GM21515 (cell line): ENCODE results near the gene KRT16.
"Not testable (repeated sequence)": the region's sequence is repeated elsewhere in the genome, so short reads cannot be mapped to it uniquely, and the experiment has no call there.

Source experiments
- ATAC-seq: cut with Tn5 transposase; IDR thresholded peaks from one replicate; pipeline ENCODE4 v1.9.1; 2021; ENCODE audit not compliant: unreplicated experiment

KRT16 gene

DNA sequence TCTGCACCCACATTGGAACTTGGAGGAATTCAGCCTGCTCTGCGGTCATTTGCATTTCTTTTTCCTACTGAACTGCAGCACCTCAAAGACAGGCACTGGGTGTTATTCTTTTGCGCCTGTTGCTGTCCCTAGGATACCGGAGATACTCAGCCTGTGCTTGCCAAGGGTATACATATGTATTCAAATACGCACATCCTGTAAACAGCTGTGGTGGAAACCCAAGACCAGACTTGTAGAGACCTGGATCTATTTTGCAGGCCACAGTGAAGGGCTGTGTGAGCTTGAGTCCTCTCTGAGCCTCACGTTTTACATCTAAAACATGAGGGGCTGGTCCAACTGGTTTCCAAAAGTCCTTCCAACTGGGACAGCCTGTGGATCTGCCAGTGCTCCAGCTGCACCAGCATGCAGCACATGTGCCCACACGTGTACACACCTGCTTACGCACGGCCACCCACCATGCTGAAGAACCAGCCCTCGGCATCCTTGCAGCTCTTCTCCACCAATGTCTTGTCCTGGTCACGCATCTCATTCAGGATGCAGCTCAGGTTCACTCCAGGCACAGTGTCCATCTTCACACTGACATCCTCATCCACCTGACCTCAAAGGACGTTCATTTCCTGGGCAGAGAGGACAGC, 16.2 kb upstream of the KRT16 start:
- not testable (repeated sequence) for ATAC-seq

DNA sequence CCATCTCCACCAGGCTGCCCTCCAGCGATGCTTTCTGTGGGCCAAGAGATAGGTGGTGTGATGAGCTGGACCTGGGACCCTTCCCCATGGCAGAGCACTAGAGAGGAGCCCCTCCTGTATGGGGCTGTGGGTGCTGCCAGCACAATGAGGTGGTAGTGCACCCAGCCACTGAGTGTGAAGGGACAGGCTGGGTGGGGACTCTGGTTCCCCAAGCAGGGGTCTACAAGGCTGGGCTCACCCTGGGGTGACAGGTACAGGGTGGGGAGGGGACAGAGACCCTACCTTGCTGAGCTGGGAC, 15.5 kb upstream of the KRT16 start:
- not testable (repeated sequence) for ATAC-seq

DNA sequence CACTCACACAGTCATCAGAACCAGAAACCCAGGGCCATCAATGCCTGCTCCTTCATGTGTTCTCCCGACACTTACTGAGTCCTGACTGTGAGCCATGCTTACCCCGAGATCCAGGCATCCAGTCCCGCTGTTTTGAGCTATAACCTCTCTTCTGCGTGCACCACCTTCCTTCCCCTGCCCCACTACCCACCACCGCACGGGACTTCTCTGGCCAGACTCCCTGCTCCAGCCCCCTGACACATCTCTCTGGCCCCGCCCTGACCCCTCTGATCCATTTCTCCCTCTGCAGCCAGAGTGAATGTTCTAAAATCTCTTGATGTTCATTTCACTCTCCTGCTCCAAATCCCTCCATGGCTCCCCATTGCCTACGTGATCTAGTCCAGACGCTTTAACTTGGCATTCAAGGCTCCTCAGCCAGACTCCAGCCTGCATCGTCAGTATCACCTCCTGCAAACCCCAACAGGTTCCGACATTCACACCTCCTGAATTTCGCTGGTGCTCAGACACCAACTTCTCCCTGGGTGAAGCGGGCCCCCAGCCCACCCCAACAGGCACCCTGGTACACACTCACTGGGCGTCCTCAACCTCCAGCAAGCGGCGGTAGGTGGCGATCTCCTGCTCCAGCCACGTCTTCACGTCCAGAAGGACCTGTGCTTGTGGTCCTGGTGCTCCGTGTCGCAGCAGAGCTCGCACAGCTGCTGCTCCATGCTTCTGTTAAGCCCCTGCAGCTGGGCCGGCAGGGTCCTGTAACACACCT, 14.9 kb upstream of the KRT16 start:
- no peak for ATAC-seq

DNA sequence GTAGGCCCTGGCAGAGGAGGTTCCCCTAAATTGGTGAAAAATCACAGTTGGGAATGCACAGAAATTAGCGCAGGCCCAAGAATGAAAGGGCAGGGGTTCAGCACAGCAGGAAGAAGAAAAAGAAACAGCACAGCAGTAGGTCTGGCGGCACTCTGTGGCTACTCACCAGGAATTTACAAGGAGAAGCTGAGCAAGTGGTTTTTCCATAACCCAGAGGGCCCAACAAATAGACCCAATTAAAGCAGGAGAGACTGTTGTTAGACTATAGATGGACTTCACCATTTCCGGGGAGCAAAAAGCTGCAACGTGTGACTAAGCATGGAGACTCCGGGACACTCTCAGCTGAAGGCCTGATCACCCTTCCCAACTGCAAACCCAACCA, 14.3 kb upstream of the KRT16 start:
- not testable (repeated sequence) for ATAC-seq

DNA sequence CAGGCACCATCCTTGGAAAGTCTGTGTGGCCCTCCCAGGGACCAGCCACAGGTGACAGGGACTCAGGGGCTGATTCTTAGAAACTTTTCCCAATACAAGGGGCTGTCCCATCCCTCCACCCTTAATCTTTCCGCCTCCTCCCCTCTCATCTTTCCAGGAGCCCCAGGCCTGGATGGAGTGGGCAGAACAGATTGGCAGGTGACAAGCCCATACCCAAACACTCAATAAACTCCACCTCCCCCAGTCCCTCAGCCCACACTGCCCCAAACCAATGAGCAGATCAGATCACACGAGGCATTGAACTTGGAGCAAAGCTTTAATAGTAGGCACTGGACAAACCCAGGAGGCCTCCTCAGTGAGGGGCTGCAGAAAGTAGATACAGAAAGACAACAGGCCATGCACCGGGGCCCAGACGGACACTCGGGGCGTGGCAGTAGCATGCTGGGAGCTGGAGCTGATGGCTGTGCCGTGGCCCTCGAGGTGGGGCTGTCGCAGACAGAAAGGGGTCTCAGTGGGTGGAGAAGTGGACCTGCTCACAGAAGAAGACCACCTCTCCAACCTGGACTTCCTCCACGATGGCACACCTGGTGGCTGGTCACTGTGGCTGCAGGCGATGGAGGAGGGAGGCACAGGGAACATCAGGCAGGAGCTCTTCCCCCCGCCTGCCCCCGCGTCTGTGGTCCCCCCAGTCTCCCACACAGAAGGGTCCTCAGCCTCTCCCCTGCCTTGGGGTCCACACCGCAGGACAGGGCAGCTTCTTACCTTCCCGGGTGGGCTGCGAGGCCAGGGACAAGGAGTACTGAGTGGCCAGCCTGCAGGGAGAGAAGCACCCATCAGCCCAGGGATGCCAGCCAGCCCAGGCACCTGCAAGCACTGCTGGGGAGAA, 13.7 kb upstream of the KRT16 start:
- not testable (repeated sequence) for ATAC-seq

DNA sequence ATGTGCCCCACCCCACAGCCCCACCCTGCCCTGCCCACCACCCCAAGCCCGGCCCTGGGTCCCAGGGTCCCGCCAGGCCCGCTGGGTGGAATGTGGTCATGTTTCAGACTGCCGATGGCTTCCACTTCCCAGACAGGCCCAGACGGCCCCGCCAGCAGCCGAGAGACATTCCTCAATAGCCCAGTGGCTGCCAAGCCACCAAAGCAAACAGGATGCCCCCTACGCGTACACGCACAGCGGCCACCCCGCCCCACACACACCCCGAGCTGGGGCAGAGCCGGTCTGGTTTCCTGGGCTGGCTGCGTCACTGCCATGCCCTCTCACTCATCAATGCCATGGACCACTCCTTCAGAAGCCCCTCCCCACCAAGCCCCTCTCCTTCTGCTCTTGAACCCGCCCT, 13.0 kb upstream of the KRT16 start:
- ATAC-seq, result no peak

DNA sequence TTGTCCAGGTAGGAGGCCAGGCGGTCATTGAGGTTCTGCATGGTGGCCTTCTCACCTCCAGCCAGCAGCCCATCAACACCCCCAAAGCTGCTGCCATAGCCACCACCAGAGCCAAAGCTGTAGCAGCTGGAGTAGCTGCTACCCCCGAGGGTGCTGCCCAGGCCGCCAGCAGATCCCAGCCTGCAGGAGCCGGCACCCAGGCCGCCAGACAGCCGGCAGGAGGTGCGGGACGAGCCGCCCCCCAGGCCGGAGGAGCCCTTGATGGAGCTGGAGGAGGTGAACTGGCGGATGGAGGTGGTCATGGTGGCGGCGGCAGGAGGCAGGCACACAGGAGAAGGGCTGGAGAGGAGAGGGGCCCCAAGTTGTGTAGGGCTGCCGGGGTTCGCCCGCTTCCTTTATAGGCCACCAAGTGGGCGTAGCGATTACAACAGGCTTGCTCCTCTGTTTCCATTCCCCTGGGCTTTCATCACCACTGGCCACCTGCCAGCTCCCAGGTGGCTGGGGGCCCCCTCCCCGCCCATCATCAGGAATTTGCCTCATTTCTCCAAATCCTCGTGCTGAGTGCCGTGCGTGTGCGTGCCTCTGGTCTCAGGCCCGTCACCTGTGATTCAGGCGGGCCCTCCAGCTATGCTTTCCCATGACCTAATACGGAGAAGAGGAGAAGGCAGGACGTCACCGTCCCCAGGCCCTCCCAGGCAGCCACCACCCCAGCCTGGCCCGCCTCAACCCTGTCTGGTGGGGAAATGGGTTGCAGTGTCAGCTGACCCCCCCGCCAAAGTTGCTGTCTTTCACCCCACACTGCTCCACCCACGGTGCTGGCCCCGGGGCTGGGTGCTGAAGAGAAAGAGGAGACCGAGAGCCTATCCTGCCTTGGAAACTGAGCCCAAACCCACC, 11.9 kb upstream of the KRT16 start, which contains the start of gene KRT17:
KRT17 (minus strand) TSS at position 368 of the 894 bp plus-strand sequence; CDS start at position 302, 66 bp downstream.
- no peak for ATAC-seq

DNA sequence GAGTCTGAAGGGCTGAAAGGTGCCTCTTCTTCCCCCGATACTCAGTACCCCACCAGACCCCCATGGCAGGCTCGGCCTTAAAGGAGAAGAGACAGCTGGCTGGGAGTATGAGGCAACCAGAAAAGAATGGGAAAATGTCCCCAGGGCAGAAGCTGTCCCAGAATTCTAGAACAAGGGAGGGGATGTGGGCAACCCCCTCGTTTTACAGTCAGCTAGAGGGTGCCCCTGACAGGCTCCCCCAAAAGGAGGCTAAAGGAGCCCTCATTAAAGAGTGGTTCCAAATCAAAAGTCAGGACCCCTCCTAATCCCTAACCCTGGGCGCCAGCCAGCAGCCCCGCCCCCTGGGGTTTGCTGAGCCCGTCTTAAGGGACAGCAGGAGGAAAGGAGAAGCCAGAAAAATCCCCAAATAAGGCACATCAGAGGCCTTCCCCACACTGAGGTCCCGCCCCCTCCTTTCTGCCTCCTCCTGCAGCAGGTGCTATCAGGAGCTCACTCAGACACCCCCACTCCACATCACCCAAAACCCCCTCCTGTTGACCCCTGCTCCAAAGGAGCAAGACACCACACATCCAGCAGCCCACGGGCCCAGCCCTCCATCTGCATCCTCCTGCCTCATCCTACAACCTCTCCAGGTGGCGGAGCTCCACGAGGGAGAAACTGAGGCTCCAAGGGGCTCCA, 10.8 kb upstream of the KRT16 start:
- not testable (repeated sequence) for ATAC-seq

DNA sequence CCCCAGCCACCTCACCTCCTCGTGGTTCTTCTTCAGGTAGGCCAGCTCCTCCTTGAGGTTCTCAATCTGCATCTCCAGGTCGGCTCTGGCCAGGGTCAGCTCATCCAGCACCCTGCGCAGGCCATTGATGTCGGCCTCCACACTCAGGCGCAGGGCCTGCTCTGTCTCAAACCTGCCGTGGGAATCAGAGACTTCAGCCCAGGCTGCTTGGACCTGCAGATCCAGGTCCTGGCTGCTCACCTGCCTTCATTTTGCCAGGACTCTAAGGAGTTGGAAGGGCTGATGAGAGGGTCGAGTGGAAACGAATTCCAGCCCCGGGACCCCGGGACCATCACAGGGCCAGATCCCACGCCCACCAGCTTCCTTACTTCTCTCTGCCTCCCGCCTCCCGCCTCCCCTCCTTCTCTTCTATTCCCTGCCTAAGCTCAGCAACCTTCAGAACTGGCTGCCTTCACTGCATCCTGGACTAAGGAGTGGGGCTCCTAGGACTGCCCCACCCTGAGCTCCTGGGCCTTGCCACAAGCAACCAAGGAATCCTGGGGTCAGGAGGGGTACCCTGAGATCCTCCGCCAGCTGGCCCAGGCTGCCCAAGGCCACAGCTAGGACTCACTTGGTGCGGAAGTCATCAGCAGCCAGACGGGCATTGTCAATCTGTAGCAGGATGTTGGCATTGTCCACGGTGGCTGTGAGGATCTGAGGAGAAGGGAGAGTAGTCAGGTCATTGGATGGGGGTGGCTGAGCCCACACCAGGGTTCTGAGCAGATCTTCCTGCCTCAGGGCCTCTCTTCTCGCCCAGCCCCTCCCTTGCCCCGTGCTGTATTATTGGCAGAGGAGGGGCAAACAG, 10.0 kb upstream of the KRT16 start:
- not testable (repeated sequence) for ATAC-seq

DNA sequence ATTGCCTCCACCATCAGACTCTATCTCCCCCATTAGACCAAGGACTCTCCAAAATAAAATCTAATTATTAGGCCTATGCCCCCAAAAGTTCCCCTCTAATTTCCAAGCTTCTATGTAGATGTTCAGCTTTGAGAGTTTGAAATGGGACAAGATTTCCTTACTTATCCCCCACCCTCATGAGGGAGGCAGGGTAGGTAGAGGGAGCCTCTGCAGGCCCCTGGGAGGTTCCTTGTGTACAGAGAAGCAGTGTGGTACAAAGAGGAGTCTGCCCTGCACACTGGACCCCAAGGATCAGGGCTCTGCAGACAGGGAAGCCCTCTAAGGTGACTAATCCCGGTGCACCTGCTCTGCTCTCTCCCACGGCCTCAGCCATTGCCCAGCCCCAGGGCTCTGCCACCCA, 9.3 kb upstream of the KRT16 start:
- no peak for ATAC-seq

DNA sequence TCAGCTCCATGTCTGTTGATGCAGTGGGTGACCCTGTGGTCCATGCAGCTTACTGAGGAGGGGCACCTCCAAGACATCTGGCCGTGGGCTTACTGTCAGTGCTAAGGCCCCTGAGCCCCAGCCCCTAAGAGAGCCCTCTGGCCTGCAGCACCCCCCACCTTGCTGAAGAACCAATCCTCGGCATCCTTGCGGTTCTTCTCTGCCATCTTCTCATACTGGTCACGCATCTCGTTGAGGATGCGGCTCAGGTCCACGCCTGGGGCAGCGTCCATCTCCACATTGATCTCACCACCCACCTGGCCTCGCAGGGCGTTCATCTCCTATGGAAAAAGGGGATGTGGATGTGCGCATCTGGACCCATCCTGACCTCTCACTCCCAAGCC, 8.9 kb upstream of the KRT16 start:
- ATAC-seq, result not testable (repeated sequence)

DNA sequence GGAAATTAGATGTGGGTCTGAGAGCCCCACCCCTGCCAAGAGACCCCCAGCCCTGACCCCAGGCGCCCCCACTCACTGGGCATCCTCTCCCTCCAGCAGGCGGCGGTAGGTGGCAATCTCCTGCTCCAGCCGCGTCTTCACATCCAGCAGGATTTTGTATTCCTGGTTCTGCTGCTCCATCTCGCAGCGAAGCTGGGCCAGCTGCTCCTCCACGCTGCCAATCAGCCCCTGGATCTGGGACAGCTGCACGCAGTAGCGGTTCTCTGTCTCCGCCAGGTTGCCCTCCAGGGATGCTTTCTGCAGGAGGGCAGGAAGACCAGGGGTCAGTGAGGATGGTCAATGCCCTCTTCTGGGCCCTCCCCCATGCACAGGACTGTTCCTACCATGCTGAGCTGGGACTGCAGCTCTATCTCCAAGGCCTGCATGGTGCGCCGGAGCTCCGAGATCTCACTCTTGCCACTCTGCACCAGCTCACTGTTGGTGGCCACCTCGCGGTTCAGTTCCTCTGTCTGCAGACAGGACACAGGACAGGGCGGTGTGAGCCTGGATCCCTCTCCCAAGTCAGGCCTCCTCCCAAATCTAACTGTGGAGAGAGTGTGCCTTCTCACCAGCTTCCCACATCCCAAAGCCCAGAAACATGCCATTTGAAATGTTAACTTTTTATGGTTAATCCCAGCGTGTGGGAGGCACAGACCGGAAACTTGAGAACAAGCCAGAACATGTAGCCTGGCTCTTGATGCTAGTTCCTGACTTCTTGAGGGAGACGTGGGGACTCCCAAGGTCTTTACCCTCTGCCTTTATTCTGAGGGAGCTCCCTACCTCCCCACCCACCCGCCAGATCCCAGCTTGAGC, 8.2 kb upstream of the KRT16 start:
- ATAC-seq, result no peak

DNA sequence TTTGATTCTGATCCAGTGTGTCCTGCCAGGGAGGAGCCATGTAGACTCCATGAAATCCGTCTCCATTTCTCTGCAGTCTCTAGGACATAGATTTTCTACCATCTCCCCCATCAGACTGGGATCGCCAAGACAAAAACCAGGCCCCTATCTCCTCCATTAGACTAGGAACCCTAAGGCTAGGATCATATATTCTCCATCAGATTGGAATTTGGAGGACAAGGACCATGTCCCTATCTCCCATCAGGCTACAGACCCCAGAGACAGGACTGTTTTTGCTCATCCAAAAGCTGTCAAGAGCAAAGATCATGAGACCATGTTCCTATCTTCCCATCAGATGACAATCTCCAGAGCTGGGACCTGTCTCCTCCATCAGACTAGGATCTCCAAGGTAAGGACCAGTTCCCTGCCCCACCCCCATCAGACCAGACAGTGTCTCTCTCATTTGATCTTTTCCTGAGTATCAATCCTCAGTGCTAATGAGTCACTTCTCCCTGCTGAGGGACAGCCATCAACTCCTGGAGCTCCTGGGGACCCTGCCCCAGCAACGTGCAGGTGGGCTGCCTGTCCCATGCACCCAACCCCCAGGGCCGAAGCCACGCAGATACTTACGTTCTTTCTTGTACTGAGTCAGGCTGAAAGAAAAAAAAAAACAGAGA, 7.5 kb upstream of the KRT16 start:
- not testable (repeated sequence) for ATAC-seq

DNA sequence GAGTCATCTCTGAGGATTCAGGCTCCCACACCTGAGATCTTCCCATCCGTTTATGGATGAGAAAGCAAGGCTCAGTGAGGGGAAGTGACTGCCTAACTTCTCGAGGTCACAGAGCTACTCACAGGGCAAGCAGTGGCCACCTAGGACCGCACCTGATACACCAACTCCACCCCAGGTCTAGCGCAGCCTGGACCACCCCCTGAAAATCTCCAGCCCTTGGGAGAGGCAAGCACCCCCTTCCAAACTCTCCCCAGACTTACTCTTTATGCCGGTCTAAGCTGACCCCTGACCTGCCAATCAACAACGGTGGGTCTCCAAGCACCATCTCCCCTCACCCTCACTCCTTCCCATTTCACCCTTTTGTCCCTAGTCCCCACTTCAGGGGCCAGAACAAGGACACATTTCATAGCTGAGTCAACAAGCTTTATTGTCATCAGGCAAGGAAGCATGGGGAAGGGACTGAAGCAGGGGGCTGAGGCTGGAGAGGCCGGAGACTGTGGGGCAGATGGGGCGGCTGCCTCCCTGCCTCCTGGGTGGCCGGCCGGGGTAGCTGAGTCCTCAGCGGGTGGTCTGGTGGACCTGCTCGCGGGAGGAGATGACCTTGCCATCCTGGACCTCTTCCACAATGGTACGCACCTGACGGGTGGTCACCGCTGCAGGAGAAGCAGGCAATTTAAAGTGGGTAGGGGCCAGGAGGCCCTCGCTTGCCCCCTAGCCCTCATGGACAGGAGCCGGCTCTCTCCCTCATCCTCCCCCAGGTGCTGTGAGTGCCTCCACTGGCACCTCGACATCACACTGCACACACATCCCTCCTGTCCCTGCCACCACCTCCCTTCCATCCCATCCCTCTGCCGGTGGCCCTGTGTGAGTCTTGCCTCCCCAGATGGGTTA, 6.7 kb upstream of the KRT16 start:
- ATAC-seq, result no peak

DNA sequence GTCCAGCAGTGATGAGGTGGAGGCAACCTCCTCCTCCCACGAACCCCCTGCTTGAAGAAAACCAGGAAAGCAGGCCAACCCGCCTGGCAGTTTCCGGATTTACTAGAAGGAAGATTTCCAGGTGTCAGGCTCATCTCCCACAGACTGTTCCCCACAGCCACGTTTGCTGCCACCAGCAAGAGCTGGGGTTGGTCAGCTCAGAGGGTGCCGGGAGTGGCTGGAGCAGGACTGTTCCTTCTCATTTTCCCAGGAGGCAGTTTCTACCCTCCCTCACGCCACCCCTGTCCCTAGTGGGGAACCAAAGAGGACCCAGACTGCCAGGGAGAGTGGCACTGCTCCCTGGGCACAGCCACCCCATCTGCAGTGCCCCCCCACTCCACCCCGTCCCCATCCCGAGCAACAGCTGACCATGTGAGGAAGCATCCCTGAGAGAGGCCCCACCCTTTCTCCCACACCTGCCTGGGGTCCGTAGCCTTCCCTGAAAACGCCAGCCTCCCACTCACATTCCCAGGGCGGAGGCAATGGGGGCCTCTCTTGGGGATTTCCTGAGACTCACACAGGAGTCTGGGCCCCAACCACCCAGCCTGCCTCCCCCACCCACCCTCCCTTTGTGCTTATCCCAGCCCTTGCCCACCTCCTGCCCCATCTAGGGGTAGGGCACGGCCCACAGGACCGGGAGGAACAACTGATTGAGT, 5.9 kb upstream of the KRT16 start:
- ATAC-seq, result no peak

DNA sequence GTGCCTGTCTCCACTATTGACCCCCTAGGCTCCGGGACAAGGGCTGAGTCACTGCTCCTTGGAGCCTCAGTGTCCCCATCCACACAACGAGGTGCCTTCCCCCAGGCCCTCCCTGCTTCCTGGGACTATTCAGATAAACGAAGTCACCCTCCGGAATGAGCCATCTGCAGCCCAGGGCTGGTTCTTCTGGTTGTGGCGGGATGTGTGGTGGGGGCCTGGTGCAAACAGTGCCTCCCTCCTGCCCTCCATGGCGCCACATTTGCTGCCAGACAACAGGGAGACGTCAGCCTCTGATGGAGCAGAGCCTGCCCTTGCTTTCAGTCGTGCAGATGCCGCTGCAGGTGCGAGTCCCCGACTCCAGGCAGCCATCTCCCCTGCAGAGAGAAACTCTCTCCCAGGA, 5.1 kb upstream of the KRT16 start:
- ATAC-seq, result no peak
